ENCODE data around the gene PARP9. TPM values are rescaled to one million over a fixed set of nuclear protein-coding genes. Genes with fewer than 3 reads are reported as not detected.

The PARP9 gene
- total RNA-seq, 2 experiments from 2014 or later: 13.2 to 14.4 TPM

DNA sequence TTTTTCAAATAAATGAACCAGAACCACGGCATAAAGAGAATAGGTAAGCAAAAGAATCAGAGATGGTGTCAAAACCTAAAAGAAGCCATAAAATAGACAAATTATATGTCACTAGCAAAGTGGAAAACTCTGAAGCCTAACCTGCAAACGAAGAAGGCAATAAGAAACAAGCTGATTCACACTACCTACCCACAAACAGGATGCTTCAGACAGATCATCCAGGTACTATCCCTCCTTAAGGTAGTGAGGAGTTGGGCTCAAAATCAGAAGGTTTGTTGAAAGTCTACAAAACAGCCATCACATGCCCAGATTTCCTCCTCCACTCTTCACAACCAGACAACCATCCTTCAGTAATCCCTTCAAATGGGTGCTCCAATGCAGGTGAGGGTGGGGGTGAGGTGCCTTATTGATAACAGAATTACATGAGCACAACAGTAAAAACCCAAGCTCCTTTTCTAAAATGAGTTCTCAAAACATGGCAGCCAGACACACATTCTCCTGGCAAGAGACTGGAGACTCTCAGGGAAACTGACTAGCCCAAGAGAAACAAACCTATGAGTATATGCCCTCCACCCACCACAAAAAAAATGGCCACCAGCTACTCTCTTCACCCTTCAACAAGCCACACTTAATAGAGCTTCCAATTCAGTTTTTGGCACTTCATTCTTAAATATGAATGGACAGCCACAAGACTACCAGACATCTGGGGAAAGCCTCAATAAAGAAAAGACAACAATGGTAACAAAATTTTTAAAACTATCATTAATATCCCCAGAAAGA is 55.8 kb downstream of the PARP9 start:
- Mint-ChIP-seq H3K4me3 (peak overlapping the region; percentile 40), H3K27ac (no peak overlapping the region), H3K27me3 (no peaks in the 10 kb centered on the region), H3K9me3 (no peaks in the 10 kb centered on the region), H3K4me1 (ENCODE audit: low read depth) (peaks cover 87% of the 10 kb centered on the region), H3K36me3 (ENCODE audit: low read depth) (peaks cover 34% of the 10 kb centered on the region)
- CTCF ChIA-PET: interaction anchor here (1.0 to 3.1 kb wide), 2 partner anchors 10 to 115 kb away, joined by 3 to 7 read pairs; no protein-coding TSS in a partner anchor
- POLR2A ChIA-PET: no interaction called here
- Histone ChIP-seq H3K27ac (ENCODE audit: low read depth in 1 of 2, low read length in 2 of 2) (no peak overlapping the region), H3K4me1 (ENCODE audit: insufficient read depth, low read length) (peaks cover 11% of the 10 kb centered on the region), H3K27me3 (ENCODE audit: control insufficient read depth in 1 of 2, insufficient read depth in 2 of 2, low read length in 2 of 2) (no peaks in the 10 kb centered on the region), H3K9me3 (ENCODE audit: control insufficient read depth in 1 of 2, insufficient read depth in 1 of 2, low read length in 2 of 2) (no peaks in the 10 kb centered on the region), H3K36me3 (ENCODE audit: insufficient read depth, low read length) (no peaks in the 10 kb centered on the region), H3K4me3 (ENCODE audit: low read length) (no peak overlapping the region)
- no peak for ATAC-seq (ENCODE audit: poor library complexity)
- intact Hi-C loops (cut with DNase I, micrococcal nuclease): no loop called here
- no peak for TF ChIP-seq CTCF (IDR thresholded peaks at IDR 0.05)
- DNase-seq: peak in 1 of 14 experiments; percentile 5

GRCh38 chr3:122506450-122506849 is 57.6 kb downstream of the PARP9 start:
- H3K27me3 ChIP-seq (ENCODE audit: control insufficient read depth in 1 of 2, insufficient read depth in 2 of 2, low read length in 2 of 2): no peaks in the 10 kb centered on the region
- ChIA-PET CTCF (interaction anchor here (1.7 kb wide), 1 partner anchor 173 kb away, joined by 4 read pairs; no protein-coding TSS in a partner anchor), POLR2A (interaction anchor here (1.1 kb wide), 1 partner anchor 8 kb away, joined by 4 read pairs; the partner anchor contains the start of gene KPNA1)
- intact Hi-C loops (cut with DNase I, micrococcal nuclease): no loop called here
- no peak for DNase-seq
- no peaks in the 10 kb centered on the region for H3K27me3 Mint-ChIP-seq
- H3K36me3 Mint-ChIP-seq (ENCODE audit: low read depth): peaks cover 34% of the 10 kb centered on the region
- no peaks in the 10 kb centered on the region for H3K9me3 ChIP-seq (ENCODE audit: control insufficient read depth in 1 of 2, insufficient read depth in 1 of 2, low read length in 2 of 2)
- no peak for TF ChIP-seq CTCF (IDR thresholded peaks at IDR 0.05)
- no peak overlapping the region for H3K27ac ChIP-seq (ENCODE audit: low read depth in 1 of 2, low read length in 2 of 2)
- peaks cover 10% of the 10 kb centered on the region for H3K4me1 ChIP-seq (ENCODE audit: insufficient read depth, low read length)
- H3K4me3 Mint-ChIP-seq: no peak overlapping the region
- no peaks in the 10 kb centered on the region for H3K9me3 Mint-ChIP-seq
- H3K4me3 ChIP-seq (ENCODE audit: low read length): no peak overlapping the region
- no peaks in the 10 kb centered on the region for H3K36me3 ChIP-seq (ENCODE audit: insufficient read depth, low read length)
- H3K4me1 Mint-ChIP-seq (ENCODE audit: low read depth): peaks cover 83% of the 10 kb centered on the region
- H3K27ac Mint-ChIP-seq: no peak overlapping the region
- no peak for ATAC-seq (ENCODE audit: poor library complexity)

- intact Hi-C loops (cut with DNase I, micrococcal nuclease): no loop called here
- ChIA-PET CTCF (interaction anchor here (0.9 to 1.7 kb wide), 2 partner anchors 22 to 173 kb away, joined by 4 to 5 read pairs; no protein-coding TSS in a partner anchor), POLR2A (no interaction called here)
- Histone ChIP-seq H3K27me3 (ENCODE audit: control insufficient read depth in 1 of 2, insufficient read depth in 2 of 2, low read length in 2 of 2) (no peaks in the 10 kb centered on the region), H3K36me3 (ENCODE audit: insufficient read depth, low read length) (no peaks in the 10 kb centered on the region), H3K4me1 (ENCODE audit: insufficient read depth, low read length) (peaks cover 10% of the 10 kb centered on the region), H3K9me3 (ENCODE audit: control insufficient read depth in 1 of 2, insufficient read depth in 1 of 2, low read length in 2 of 2) (no peaks in the 10 kb centered on the region), H3K4me3 (ENCODE audit: low read length) (no peak overlapping the region), H3K27ac (ENCODE audit: low read depth in 1 of 2, low read length in 2 of 2) (no peak overlapping the region)
- H3K9me3 Mint-ChIP-seq: no peaks in the 10 kb centered on the region
- H3K27me3 Mint-ChIP-seq: no peaks in the 10 kb centered on the region
- ATAC-seq (ENCODE audit: poor library complexity): no peak
- DNase-seq: no peak
- no peak for TF ChIP-seq CTCF (IDR thresholded peaks at IDR 0.05)
- H3K27ac Mint-ChIP-seq: no peak overlapping the region
- no peak overlapping the region for H3K4me3 Mint-ChIP-seq
- peaks cover 38% of the 10 kb centered on the region for H3K36me3 Mint-ChIP-seq (ENCODE audit: low read depth)
- H3K4me1 Mint-ChIP-seq (ENCODE audit: low read depth): peaks cover 83% of the 10 kb centered on the region
Observed at GRCh38 chr3:122505676-122506075, 58.4 kb downstream of the PARP9 start.
